Dermis microvascular lymphatic vessel endothelial cell (primary cell): ENCODE data around the gene SYNPO2. TPM values are rescaled to one million over a fixed set of nuclear protein-coding genes. Genes with fewer than 3 reads are reported as not detected.

ENCODE experiments used
- DNase-seq, 2 donors: peaks; one replicate each; pipeline versions ENCODE4 v3.0.0 to v3.0.0-alpha.2; 2010; ENCODE audit warnings: low read depth in 2 of 2
- total RNA-seq: library from RNA; depleted of rRNA; stranded (reverse); fragments of >200 nt; gene quantifications from 2 replicates; pipeline ENCODE4 v1.2.1, GENCODE V29; 2014

Gene SYNPO2, protein sequence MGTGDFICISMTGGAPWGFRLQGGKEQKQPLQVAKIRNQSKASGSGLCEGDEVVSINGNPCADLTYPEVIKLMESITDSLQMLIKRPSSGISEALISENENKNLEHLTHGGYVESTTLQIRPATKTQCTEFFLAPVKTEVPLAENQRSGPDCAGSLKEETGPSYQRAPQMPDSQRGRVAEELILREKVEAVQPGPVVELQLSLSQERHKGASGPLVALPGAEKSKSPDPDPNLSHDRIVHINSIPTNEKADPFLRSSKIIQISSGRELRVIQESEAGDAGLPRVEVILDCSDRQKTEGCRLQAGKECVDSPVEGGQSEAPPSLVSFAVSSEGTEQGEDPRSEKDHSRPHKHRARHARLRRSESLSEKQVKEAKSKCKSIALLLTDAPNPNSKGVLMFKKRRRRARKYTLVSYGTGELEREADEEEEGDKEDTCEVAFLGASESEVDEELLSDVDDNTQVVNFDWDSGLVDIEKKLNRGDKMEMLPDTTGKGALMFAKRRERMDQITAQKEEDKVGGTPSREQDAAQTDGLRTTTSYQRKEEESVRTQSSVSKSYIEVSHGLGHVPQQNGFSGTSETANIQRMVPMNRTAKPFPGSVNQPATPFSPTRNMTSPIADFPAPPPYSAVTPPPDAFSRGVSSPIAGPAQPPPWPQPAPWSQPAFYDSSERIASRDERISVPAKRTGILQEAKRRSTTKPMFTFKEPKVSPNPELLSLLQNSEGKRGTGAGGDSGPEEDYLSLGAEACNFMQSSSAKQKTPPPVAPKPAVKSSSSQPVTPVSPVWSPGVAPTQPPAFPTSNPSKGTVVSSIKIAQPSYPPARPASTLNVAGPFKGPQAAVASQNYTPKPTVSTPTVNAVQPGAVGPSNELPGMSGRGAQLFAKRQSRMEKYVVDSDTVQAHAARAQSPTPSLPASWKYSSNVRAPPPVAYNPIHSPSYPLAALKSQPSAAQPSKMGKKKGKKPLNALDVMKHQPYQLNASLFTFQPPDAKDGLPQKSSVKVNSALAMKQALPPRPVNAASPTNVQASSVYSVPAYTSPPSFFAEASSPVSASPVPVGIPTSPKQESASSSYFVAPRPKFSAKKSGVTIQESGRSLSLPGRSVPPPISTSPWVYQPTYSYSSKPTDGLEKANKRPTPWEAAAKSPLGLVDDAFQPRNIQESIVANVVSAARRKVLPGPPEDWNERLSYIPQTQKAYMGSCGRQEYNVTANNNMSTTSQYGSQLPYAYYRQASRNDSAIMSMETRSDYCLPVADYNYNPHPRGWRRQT
- under 0.01 TPM in 2 replicates for total RNA-seq

DNA sequence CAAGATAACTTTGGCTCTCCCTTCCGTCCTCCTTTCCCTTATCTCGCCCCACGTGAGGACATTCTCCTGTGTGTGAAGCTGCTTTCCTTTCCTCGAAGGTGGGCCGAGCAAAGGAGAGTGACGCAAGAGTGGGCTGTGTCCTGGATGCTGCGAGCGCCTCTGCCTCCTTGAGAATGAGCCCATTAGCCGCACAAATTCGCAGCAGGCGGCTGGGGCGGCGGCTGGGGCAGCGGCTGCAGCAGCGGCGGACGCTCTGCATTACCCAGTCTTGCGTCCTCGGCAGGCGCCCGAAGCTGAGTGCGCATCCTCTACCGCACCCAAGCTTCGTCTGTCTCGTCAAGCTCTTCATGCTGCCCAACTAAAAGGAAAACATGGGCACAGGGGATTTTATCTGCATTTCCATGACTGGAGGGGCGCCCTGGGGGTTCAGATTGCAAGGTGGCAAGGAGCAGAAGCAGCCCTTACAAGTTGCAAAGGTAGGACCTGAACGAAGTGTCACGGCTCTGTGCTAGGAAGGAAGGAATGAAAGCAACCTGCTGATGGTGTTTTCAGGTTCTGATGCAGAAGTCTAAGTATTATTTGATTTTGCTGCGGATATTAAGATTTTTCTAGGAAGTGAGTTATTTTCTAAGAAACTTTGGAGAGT, at the start of gene SYNPO2:
Gene SYNPO2 (plus strand): TSS at position 189 of the 646 bp plus-strand sequence. CDS start 183 bp downstream, at position 372.
- DNase-seq: peak in 1 of 2 donors; percentile 54

DNA sequence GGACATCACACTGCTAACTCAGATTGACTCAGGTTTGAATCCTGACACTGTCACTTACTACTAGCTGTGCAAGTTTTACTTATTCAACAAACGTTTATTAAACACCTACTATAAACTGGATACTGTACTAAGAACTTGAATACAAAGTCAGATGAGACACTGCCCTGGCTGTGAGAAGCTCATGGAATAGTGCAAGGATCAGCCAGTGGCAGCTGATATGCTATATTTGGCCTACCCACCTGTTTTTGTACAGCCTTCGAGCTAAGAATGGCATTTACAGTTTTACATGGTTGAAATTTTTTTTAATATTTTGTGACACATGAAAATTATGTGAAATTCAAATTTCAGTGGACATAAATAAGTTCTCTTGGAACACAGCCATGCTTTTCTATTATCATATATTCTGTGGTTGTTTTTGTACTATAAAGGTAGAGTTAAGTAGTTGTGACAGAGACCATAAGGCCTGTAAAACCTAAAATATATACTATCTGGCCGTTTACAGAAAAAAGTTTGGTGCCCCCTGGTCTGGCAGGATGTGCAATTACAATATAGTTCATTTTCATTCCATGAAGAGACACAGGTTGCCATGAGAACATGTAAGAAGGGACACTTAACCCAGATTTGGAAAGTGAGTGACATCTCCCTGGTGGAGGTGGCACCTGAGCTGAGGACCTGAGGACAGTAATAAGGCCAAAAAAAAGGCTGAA, 49.3 kb upstream of the SYNPO2 start:
- DNase-seq: no peak

DNA sequence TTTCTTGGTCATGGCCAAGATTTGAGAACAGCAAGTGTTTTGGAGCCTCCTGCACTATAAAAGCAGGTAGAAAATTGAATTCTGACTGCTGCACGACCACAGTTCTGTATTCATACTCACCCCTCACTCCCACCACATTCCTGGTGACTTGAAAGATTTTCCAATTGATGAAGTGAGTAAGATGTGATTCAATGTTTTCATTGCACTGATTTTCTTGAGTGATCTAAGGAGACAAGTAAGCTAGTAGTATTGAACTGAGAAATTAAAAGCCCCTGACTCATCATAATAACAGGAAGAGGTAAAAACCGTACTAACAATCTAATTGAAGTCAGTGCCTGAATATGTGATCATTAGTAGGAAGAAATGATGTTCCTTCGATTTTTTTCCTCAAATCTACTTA, 46.6 kb upstream of the SYNPO2 start:
- DNase-seq: peak in 1 of 2 donors; percentile 44

DNA sequence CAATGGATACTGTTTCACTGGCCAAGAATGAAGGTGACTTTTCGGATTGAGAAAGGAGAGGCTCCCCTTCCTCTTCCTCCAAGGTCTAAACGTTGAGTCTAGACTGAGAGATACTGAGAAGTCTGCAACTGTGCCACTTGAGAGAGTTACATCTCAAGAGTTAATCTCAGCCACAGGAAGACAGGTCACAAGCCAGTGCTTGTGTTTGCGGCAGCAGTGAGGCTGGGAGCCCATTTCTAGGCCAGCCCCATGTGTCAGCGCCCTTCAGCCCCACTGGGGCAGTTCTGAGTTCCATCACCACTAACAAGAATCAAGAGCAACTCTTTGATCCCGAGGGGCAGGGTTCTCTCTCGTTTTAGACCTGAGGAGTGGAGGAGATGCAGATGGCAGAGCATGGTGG, 45.4 kb upstream of the SYNPO2 start:
- no peak for DNase-seq

DNA sequence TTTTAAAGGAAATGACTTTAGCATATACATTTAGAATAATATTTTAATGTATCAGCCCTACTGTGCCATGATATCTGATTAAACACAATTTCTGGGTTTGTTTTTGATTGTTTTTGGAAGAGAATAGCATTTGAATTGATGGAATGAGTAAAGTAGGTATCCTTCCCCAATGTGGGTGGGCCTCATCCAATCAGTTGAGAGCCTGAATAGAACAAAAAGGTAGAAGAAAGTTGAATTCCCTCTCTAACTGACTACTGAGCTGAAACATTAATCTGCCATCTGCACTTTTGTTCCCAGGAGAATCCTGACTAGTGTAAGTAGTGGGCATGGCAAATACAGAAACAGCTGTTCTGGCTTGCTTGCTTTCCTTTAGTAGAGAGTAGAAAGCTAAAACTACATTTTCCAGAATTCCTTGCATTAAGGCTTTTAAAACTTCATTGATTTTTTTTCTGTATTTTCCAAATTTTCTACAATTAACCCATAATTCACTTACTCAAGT, 43.1 kb upstream of the SYNPO2 start:
- no peak for DNase-seq

DNA sequence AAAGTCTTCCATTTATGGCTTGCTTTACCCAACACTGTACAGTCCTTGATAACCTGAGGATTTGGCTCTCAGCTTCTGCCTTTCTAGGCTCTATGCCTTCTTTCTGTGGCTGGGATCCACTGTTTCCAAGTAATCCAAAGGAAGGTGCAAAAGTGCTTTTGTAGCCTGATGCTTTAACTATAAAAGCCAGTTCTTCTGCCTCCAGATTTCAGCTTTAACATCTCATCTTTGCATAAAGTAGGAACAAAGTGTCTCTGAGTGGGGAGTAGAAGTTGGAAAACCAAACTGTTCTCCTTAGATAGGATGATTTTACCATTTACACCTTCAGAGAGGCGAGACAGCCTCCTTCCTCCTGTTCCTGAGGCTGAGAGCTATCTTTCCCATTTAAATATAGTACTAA, 41.7 kb upstream of the SYNPO2 start:
- DNase-seq: no peak

DNA sequence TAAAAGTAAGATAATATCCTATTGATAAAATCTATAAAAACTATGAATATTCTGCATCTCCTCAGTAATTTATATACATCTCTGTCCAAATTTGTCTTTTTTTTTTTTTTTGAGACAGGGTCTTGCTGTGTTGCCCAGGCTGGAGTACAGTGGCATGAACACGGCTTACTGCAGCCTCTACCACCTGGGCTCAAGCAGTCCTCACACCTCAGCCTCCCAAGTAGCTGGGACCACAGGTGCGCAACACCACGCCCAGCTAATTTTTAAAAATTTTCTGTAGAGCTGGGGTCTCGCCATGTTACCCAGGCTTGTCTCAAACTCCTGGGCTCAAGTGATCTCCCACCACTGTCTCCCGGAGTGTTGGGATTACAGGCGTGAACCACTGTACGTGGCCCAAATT, 40.4 kb upstream of the SYNPO2 start:
- no peak for DNase-seq

DNA sequence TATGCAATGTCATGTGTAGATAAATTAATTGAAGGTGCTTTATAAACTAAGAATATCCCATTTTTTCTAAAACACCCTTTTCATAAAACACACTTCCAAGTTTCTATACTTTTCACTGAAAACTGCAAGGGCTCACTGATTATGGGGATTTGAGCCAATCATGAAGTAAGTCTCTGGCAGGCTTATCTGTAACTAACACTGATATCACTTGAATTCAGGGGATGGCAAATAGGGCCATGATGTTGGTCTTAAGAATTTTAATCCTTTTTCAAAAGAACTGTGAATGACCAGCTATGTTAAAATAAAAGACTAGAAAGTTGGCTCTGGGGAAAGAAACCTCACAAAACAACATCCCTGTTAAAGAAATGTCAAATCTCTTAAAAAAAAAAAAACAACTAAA, 39.8 kb upstream of the SYNPO2 start:
- no peak for DNase-seq

DNA sequence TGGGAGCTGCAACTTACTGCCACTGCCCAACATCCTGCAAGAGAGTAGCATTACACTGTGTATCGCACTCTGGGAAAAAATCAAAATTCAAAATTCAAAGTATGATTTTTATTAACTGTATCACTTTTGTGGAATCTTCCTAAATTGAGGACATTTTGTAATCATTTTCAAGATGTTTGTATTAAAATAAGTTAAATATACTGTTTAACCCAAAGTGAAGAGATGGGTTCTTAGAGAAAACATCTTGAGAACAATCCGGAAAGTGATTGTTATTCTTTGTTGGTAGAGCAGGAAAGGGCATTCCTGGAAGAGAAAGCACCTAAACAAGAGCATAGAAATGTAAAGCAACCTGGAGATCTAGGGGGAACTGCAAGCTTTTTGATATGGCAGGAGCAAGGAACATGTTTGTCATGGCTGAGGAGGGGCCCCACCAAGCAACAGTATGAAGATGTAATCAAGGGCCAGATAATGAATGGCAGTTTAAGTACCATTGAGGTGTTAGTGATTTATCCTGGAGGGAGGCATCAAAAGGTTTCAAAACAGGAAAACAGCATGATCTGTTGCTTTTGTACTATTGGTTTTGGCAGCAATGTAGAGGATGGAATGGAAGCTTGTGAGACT, 38.7 kb upstream of the SYNPO2 start:
- DNase-seq: no peak

DNA sequence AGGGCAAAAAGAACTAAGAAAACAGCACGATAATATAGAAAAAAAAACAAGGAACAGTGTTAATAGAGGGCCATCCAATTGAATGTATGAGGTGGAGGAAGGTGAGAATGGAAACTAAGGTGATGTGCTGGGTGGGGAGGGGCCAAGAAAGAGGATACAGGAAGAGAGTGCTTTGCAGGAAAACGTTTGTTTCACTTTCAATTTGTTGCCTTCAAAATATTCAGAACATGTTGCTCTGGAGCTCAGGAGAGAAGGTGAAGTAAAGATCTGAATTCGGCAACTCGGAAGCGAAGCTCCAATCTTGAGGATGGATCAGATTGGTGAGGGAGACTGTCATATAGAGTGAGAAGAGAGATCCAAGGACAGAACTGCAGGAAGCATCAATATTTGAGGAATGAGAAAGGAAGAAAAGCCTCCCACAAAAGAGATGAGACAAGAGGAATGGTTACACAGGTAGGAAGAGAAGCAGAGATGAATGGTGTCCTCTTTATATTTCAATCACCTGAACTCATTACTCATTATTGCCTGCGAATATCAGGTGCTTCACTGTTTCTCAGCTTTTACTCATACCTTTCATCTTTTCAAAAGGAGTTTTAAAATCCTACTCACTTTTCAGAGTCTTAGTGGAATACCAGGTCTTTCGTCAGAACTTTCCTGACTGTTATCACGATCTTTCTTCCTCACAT, 38.0 kb upstream of the SYNPO2 start:
- DNase-seq: peak in 1 of 2 donors; percentile 8

DNA sequence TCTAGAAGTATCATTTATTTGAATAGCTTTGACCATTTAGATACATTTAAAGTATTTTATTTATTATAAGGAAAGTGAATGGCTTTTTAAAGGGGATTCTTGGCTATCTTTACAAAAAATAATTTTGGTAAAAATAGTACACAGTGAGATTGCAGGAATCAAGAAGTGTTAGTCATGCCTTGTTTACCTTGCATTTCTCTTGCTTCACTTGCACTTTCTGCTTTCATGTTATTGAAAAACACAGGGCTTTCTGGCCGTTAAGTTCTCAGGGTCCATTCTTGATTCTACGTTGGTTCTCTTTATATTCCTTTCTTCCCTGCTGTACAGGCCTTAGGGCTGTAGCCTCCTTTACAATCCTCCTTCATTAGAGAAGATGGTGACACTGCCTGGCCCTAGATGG, 30.9 kb upstream of the SYNPO2 start:
- no peak for DNase-seq

DNA sequence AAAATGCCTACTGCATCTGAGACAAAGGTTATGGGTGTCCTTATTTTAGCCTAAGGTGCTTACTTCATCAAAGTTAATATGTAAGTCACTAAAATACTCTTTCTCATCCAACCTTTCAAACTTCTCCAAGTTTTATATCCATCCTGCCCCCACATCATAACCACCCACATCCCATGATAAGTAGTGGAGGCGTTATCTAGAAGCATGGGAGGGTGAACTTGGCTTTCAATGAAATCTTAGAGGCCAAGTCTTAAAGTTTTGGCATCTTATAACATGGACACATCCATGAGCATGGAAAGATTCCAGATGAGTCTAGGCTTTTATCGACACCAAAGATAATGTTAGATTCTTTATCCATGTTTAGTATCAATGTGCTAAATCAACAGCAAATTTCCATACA, 29.9 kb upstream of the SYNPO2 start:
- DNase-seq: no peak

DNA sequence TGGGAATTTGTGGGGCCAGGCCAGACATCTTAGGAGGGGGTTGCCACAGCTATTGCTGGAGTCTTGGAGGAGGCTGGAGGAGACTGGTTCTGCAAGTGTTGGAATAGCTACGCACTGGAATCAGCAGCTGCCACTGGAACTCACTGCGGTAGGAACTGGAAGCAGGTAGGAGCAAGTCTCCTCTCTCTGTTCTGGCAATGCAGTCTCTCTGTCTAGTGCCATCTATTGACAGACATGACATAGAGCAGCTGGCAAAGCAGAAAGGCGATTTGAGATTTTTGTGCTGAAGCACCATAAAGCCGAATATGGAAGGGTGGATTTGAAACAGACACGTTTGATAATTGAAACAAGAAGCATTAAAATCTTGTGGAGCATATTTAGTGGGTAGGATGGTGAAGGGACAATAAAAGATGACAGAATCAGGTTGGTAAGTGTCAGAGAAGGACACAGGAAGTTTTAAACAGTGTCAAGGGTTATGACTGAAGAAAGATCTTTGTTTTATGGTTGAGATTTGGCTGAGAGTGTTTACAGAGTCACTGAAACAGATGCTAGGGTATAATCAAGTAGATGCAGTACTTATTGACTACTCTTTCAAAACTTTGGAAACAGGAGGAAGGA, 23.5 kb upstream of the SYNPO2 start:
- DNase-seq: peak; percentile 55 to 73

DNA sequence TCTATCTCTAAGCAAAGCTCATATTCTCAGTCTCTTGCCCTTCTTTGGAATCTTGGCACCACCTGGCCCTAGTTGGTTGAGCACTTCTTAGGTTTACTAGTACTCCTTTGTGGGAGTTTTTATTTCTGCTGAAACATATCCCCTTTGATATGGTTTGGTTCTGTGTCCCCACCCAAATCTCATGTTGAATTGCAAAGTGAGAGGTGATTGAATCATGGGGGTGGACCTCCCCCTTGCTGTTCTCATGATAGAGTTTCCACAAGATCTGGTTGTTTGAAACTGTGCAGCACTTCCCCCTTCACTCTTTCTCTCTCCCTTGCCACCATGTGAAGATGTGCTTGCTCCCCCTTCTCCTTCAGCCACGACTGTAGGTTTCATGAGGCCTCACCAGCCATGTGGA, 22.2 kb upstream of the SYNPO2 start:
- DNase-seq: no peak

DNA sequence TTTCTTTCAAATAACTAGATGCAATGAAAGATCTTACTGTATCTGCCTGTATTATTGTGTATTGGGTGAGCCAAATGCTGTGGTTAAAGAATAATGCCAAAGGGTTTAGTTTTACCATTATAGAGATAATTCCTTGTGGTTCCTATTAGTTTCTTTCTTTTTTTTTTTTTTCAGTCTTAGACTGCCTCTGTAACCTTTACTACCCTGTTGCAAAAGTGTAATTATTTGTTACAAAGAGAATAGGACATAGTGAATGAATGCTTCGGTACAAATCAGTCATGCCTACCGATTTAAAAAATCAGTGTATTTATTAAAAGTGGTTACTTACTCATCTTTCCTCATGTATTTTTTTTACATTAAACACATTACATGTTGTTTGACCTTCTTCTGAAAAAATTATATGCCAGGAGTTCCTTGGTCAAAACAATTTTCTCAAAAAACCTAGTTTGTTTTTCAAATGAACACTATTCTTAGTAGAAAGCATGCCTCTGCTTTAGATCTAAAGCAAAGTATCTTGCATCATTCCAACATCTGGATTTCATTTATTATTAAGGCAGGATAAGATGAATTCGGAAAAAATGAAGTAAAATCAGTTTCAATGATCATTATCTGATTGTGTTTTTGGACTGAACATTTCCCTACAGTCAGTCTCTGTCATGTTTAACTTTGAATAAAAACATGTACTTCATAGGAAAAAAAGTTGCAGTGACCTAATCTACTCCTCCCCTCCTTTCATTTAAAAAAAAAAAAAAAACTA, 21.2 kb upstream of the SYNPO2 start:
- DNase-seq: no peak

DNA sequence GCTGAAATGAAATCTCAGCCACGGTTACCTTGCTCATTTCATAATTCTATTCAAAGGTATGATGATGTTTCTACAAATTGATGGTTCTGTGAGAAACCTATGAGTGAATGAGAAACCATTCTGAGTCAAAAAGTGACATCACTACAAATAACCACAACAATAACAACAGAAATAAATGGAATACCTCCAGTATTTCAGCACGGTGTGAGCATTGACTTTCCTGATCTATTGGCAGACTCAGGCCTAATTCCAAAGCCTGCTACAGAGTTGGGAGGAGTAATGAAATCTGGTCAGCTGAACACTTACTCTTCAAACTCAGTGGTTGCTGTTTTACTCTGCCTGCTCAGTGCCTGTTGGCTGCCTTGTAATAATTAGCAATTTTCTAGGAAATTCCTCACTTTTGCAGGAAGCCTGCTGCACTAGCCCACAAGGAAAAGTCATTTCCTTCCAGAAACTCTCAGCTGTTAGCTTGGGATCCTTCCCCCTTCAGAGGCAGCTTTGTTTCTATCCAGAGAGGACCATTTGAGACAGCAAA, 18.8 kb upstream of the SYNPO2 start:
- DNase-seq: peak in 1 of 2 donors; percentile 37

DNA sequence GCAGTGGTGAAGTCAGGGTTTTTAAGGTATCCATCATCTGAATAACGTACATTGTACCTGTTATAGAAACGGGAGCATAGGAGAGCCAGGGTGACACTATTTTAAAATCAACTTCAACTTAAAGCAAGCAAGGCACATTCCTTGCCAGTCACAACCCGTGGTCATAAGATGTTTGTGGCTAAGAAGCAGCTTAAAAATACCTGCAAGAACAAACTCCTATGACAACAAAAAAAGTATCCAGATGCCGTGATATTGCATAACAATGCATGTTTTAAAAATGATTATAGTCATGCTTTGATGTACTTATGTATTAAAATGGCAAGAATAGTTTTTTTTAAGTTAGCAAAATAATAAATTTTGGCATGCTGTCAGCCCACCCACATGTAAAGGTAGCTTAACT, 16.5 kb upstream of the SYNPO2 start:
- no peak for DNase-seq

DNA sequence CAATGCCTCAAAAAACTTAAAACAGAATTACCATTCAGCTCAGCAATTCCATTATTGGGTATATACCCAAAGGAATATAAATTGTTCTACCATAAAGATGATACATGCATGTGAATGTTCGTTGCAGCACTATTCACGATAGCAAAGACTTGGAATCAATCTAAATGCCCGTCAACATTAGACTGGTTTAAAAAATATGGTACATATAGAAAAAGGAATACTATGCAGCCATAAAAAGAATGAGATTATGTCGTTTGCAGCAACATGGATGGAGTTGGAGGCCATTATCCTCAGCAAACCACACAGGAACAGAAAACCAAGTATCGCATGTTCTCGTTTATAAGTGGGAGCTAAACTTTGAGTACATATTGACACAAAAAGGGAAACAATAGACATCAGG, 10.9 kb upstream of the SYNPO2 start:
- DNase-seq: no peak
